SU-DHL-6 (cell line): Measurements from ENCODE around the gene CHERP.

ENCODE experiments used
- EZH2phosphoT487 ChIP-seq: fragments of 200-600 bp; sonication (generic), shearing (Covaris generic); conservative IDR thresholded peaks from 2 replicates; pipeline ENCODE4 v1.6.1; 2018; ENCODE audit warnings: mild to moderate bottlenecking, antibody characterized with exemption, low read length, moderate library complexity, mixed read lengths
- TF ChIP-seq, protein P1 (sequence below): fragments of 200-600 bp; sonication (generic); IDR thresholded peaks from one replicate; pipeline ENCODE4 v1.5.1; 2017; ENCODE audit warnings: antibody characterized with exemption, mild to moderate bottlenecking, low read length, moderate library complexity; ENCODE audit not compliant: insufficient read depth, poor library complexity, severe bottlenecking

DNA sequence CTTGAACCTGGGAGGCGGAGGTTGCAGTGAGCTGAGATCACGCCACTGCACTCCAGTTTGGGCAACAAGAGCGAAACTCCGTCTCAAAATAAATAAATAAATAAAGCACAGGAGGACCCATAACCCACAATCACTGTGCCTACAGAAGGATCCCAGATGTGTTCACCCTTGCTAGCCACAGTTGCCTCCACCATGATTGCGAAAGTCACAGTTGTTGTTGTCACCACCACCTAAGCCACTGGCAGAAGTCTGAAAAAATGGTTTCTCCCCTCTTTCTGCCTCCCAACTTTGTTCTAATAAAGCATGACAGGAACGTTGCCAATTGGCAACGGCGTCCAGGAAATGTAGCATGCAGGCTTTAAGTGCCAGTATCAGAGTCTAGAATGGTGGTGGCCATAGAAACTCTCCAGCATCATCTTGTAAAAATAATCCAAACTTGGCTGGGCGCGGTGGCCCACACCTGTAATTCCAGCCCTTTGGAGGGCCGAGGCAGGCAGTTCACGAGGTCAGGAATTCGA lies 68.3 kb downstream of the CHERP start:
- TF ChIP-seq, protein P1, sequence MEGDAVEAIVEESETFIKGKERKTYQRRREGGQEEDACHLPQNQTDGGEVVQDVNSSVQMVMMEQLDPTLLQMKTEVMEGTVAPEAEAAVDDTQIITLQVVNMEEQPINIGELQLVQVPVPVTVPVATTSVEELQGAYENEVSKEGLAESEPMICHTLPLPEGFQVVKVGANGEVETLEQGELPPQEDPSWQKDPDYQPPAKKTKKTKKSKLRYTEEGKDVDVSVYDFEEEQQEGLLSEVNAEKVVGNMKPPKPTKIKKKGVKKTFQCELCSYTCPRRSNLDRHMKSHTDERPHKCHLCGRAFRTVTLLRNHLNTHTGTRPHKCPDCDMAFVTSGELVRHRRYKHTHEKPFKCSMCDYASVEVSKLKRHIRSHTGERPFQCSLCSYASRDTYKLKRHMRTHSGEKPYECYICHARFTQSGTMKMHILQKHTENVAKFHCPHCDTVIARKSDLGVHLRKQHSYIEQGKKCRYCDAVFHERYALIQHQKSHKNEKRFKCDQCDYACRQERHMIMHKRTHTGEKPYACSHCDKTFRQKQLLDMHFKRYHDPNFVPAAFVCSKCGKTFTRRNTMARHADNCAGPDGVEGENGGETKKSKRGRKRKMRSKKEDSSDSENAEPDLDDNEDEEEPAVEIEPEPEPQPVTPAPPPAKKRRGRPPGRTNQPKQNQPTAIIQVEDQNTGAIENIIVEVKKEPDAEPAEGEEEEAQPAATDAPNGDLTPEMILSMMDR: no peak
- no peak for TF ChIP-seq EZH2phosphoT487
